Stimulated activated naive CD4-positive, alpha-beta T cell treated with Interleukin-2 at 50 U/mL for 16 hours (primary cell): ENCODE data around the gene CCNL1.
"Not testable (repeated sequence)": the region's sequence is repeated elsewhere in the genome, so short reads cannot be mapped to it uniquely, and the experiment has no call there.

Experiments
- DNase-seq: peaks from one replicate; lab custom pipeline; 2025; lab: John Stamatoyannopoulos, UW

CCNL1 gene

DNA sequence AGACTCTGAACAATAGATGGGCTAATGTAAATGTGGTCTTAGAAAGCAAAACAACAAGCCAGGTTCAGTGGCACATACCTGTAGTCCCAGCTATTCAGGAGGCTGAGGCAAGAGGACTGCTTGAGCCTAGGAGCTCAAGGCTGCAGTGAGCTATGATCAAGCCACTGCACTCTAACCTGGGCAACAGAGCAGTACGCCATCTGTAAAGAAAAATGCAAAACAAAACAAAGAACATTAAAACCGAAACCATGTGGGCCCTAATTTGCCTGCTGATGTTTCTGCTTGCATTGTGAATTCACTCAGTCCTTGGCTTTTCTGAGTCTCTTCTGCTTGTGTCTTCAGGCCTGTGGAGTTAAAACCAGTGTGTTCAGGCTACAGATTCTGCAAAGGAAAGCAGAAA, 56.7 kb downstream of the CCNL1 start:
- no peak for DNase-seq

- DNase-seq = not testable (repeated sequence)
Observed at GRCh38 chr3:157102595-157102994, 57.4 kb downstream of the CCNL1 start.

DNA sequence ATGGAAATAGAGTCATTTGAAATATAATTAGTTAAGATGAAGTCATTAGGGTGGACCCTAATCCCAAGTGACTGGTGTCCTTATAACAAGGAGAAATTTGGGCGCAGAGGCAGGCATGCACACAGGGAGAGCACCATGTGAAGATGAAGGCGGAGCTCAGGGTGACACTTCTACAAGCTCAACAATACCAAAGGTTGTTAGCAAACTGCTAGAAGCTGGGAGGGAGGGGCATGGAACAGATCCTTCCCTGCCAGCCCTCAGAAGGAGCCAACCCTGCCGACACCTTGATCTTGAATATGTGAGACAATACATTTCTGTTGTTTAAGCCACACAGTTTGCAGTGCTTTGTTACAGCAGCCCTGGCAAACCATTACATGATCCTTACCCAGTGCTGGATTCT, 57.8 kb downstream of the CCNL1 start:
- no peak for DNase-seq

DNA sequence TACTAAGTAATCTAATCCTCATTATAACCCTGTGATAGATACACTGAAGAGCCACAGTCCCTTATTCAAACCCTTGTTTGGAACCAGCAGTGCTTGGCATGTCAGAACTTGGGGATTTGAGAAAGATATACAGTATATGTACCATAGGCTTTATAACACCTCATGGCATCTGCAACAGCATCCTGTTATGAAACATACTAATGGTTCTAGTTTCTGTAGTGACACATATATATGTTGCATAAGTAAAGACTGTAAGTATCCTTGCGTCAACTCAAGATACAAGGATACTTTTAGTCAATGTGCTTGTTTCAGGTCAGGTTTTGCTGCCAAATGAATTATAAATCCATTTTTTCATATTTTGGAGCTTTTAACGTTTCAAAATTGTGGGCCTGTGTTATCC, 58.5 kb downstream of the CCNL1 start:
- no peak for DNase-seq

DNA sequence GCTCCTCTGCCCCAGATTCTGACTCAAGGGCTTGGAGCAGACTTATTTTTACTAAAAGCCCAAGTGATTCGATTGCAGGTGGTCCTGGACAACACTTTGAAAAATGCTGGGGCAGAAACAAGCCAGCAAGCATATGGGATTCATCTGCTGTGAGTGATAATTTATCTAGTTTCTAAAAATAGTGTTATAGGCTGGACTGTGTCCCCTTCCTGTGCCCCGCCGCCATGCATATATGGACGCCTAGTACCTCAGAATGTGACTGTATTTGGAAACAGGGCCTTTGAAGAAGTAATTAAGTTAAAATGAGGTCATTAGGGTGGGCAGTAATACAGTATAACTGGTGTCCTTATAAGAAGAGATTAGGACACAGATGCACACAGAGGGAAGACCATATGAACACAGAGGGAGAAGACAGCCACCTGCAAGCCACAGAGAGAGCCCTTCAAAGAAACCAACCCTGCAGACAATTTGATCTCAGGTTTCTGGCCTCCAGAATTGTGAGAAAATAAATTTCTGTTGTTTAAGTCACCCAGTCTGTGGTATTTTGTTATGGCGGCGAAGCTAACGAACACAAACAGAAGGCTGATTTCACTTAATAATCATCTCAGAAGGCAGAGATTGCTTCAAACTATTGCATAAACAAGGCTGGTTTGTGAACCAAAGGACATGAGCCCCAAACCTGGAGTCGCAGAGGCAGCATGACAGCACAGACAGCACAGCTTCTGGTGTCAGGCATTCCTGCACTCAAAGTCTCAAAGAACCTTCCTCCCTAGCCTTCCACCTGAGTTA, 59.1 kb downstream of the CCNL1 start:
- DNase-seq = no peak

- DNase-seq = no peak
Observed at GRCh38 chr3:157100096-157100477, 59.9 kb downstream of the CCNL1 start.

GRCh38 chr3:157099326-157100095, 60.4 kb downstream of the CCNL1 start:
- DNase-seq = no peak

DNA sequence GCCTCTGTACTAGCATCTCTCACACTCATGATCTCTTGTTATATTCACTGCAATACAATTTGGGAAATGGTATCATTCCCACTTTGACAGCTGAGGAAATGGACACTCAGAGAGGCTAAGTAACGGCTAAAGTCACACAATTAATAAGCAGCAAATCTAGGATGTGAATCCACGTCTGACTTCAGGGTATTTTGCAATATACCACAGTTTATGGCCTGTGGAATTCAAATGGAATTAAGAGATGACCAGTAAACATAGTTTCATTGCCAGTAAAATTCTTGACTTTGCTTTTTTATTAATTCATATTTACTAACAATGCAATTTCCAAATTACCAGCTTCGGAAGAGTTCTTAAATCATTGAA, 61.1 kb downstream of the CCNL1 start:
- no peak for DNase-seq

- DNase-seq = no peak
Observed at GRCh38 chr3:157098121-157098822, 61.7 kb downstream of the CCNL1 start.
